ENCODE measurements around the gene GMDS. TPM values are rescaled to one million over a fixed set of nuclear protein-coding genes. Genes with fewer than 3 reads are reported as not detected.

Gene GMDS
- total and polyA plus RNA-seq, 2 of the 8 experiments (the other 6 are each of a cell fraction or from before 2014, with no cell fraction given) = 16.8 to 50.0 TPM

DNA sequence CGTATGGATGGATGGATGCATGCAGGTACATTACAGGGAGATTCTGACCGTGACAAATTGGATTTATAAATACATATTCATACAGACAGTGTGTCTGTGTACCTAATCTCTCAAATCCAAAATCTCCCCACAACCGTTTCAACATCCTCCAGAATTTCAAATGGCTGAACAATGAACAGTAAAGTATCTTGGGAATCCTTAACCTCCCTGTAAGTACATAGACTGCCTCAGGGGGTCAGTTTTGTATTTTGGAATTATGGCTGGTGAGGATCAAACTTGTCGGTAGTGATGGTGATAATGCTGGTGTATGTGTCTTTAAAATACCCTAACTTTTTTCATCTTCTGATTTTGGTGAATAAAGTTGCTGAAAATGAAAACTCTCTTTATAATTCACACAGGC, 389.5 kb downstream of the GMDS start:
- no peaks in the 10 kb centered on the region for H3K79me1 ChIP-seq (ENCODE audit: low read depth, low read length)
- no peak overlapping the region for H2BK12ac ChIP-seq (ENCODE audit: low read depth, low read length)
- H2AFZ ChIP-seq (ENCODE audit: low read length) = no peak overlapping the region
- no peaks in the 10 kb centered on the region for H3K27me3 ChIP-seq (replicated peaks in 1 of 4; ENCODE audit: control insufficient read depth in 3 of 4, extremely low read depth in 1 of 4, insufficient read depth in 3 of 4, low read length in 3 of 4)
- no peak overlapping the region for H3K56ac ChIP-seq (replicated peaks; ENCODE audit: insufficient read length, low read depth, low read length)
- no peaks in the 10 kb centered on the region for H3K23me2 ChIP-seq (ENCODE audit: low read depth, low read length)
- no peak overlapping the region for H3K4me3 ChIP-seq (ENCODE audit: extremely low read depth in 1 of 4, insufficient read depth in 2 of 4, low read depth in 3 of 4, low read length in 4 of 4)
- WGBS, 2 experiments (ENCODE audit: extremely low coverage in 1 of 2, insufficient coverage in 1 of 2, insufficient read length in 1 of 2, insufficient replicate concordance in 2 of 2, low coverage in 1 of 2, low lambda C conversion rate in 2 of 2, missing lambda C conversion rate in 1 of 2) = 88% methylated on average over 4 of the region's 4 CpGs; no CpG with 5 or more reads in 1 of the 2 experiments
- H3K4me2 ChIP-seq (ENCODE audit: insufficient read depth in 1 of 2, low read depth in 2 of 2, low read length in 2 of 2) = no peak overlapping the region
- H3K14ac ChIP-seq (ENCODE audit: insufficient read length) = no peak overlapping the region
- no peak overlapping the region for H3K23ac ChIP-seq (ENCODE audit: insufficient read length)
- no peaks in the 10 kb centered on the region for H4K20me1 ChIP-seq (replicated peaks in 1 of 2; ENCODE audit: control insufficient read depth in 1 of 2, insufficient read depth in 2 of 2, low read length in 2 of 2)
- no peak overlapping the region for H4K91ac ChIP-seq (replicated peaks; ENCODE audit: insufficient read length, low read length)
- no peaks in the 10 kb centered on the region for H3K36me3 ChIP-seq (ENCODE audit: control insufficient read depth in 2 of 4, insufficient read depth in 4 of 4, low read length in 3 of 4)
- H4K5ac ChIP-seq (ENCODE audit: insufficient read length, low read depth, low read length) = no peak overlapping the region
- DNase-seq (ENCODE audit: low read depth in 1 of 2, low spot score in 2 of 2) (no peak), FAIRE-seq (no peak)
- H2AK5ac ChIP-seq (ENCODE audit: low read depth, low read length) = no peak overlapping the region
- H3K4me1 ChIP-seq (replicated peaks in 1 of 4; ENCODE audit: control insufficient read depth in 3 of 4, insufficient read depth in 4 of 4, low read length in 3 of 4) = peaks cover 0 to 12% (median 4%) of the 10 kb centered on the region in 4 experiments; a peak in 4 of 7 replicates
- no peak overlapping the region for H3K18ac ChIP-seq (ENCODE audit: extremely low read depth, low read length)
- no peak overlapping the region for H3K27ac ChIP-seq (ENCODE audit: low read depth, low read length)
- no peaks in the 10 kb centered on the region for H3K79me2 ChIP-seq (ENCODE audit: control insufficient read depth in 1 of 2, insufficient read depth in 2 of 2, low read length in 2 of 2)
- H3K9me3 ChIP-seq (ENCODE audit: insufficient read depth in 2 of 2, low read depth in 1 of 2, low read length in 1 of 2) = no peaks in the 10 kb centered on the region
- no peak overlapping the region for H2BK20ac ChIP-seq (ENCODE audit: low read length)
- H2BK15ac ChIP-seq (ENCODE audit: low read length) = no peak overlapping the region
- H2BK120ac ChIP-seq (replicated peaks; ENCODE audit: low read depth, low read length) = no peak overlapping the region
- no peak overlapping the region for H3K9ac ChIP-seq (replicated peaks in 1 of 4; ENCODE audit: extremely low read depth in 1 of 4, low read depth in 3 of 4, low read length in 3 of 4)
- no peak overlapping the region for H4K8ac ChIP-seq (ENCODE audit: extremely low read depth, insufficient read depth, low read length)
- H3K4ac ChIP-seq (replicated peaks; ENCODE audit: insufficient read length, low read depth, low read length) = no peak overlapping the region
- CTCF ChIA-PET (ENCODE audit: partially characterized antibody) = interaction anchor here (0.9 to 1.1 kb wide), 2 partner anchors 18 to 353 kb away, joined by 3 read pairs; no protein-coding TSS in a partner anchor
- POLR2A ChIA-PET (ENCODE audit: partially characterized antibody) = no interaction called here
- no peak overlapping the region for H2BK5ac ChIP-seq (ENCODE audit: low read depth, low read length)
- TF ChIP-seq NRF1 (IDR thresholded peaks at IDR 0.05; ENCODE audit: low read depth, low read length) (no peak), FOSL1 (IDR thresholded peaks at IDR 0.05; ENCODE audit: insufficient read depth, low read depth, low read length) (no peak), RFX5 (IDR thresholded peaks at IDR 0.05; ENCODE audit: borderline replicate concordance, low read depth, low read length) (no peak), POLR2A (IDR thresholded peaks at IDR 0.05; ENCODE audit: control extremely low read depth in 1 of 2, low read depth in 2 of 2, low read length in 2 of 2) (no peak), EP300 (IDR thresholded peaks at IDR 0.05; ENCODE audit: borderline replicate concordance in 1 of 2, low read depth in 2 of 2, low read length in 2 of 2) (no peak), SRF (IDR thresholded peaks at IDR 0.05; ENCODE audit: low read depth, low read length) (no peak), POU5F1 (IDR thresholded peaks at IDR 0.05; ENCODE audit: low read depth, low read length) (no peak), SUZ12 (IDR thresholded peaks at IDR 0.05; ENCODE audit: low read length) (no peak), EZH2 (IDR thresholded peaks at IDR 0.05; ENCODE audit: low read depth, low read length, severe bottlenecking) (no peak), SP1 (IDR thresholded peaks at IDR 0.05; ENCODE audit: low read depth, low read length) (no peak)
- TF ChIP-seq, protein P1, sequence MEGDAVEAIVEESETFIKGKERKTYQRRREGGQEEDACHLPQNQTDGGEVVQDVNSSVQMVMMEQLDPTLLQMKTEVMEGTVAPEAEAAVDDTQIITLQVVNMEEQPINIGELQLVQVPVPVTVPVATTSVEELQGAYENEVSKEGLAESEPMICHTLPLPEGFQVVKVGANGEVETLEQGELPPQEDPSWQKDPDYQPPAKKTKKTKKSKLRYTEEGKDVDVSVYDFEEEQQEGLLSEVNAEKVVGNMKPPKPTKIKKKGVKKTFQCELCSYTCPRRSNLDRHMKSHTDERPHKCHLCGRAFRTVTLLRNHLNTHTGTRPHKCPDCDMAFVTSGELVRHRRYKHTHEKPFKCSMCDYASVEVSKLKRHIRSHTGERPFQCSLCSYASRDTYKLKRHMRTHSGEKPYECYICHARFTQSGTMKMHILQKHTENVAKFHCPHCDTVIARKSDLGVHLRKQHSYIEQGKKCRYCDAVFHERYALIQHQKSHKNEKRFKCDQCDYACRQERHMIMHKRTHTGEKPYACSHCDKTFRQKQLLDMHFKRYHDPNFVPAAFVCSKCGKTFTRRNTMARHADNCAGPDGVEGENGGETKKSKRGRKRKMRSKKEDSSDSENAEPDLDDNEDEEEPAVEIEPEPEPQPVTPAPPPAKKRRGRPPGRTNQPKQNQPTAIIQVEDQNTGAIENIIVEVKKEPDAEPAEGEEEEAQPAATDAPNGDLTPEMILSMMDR (IDR thresholded peaks at IDR 0.05; ENCODE audit: control extremely low read depth in 1 of 3, insufficient read depth in 1 of 3, low read depth in 1 of 3, low read length in 3 of 3) = no peak
